Measurements from ENCODE around the gene ADAMTS18.

The ADAMTS18 gene

DNA sequence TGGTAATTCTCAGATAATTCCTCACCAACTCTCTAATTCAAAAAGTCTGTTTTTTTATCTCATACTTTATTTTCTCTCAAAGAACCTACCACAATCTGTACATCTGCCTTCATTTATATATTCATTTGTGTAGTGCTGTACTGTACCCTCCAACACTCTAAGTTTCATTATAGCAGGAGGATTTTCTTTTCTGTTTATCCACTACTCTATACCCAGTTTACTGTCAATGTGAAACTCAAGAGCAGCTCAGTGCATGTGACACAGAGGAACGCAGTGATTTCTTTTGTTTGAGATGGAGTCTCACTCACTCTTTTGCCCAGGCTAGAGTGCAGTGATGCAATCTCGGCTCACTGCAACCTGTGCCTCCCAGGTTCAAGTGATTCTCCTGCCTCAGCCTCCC lies 117.8 kb downstream of the ADAMTS18 start:
- H3K36me3 ChIP-seq (replicated peaks) = no peaks in the 10 kb centered on the region
- H3K4me1 ChIP-seq = no peaks in the 10 kb centered on the region
- no peaks in the 10 kb centered on the region for H3K27me3 ChIP-seq (ENCODE audit: low read depth)
- in situ Hi-C loops (cut with MboI; ENCODE audit: low sequenced_read_pairs) = no loop called here
- no peak overlapping the region for H3K4me3 ChIP-seq
- no peak for DNase-seq (ENCODE audit: low spot score in 2 of 2)
- no peaks in the 10 kb centered on the region for H3K9me3 ChIP-seq

DNA sequence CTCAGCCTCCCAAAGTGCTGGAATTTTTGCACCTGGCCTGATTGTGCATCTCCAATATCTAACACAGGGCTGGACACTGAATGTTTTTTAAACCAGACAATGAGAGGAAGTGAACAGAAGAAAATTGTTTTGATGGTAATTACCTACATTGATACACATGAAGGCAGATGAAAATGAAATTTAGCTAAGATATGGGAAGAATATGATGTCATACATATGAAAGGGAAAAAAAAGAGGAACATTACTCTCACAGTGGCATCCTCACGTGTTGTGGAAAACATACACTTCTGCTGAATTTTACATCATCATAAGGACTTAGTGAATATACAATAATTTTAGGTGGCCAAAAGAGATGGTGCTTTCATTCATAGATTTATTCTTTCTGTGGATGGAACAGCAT lies 124.0 kb downstream of the ADAMTS18 start:
- no peak for DNase-seq (ENCODE audit: low spot score in 2 of 2)
- in situ Hi-C loops (cut with MboI; ENCODE audit: low sequenced_read_pairs) = no loop called here
- no peaks in the 10 kb centered on the region for H3K36me3 ChIP-seq (replicated peaks)
- no peaks in the 10 kb centered on the region for H3K4me1 ChIP-seq
- no peaks in the 10 kb centered on the region for H3K27me3 ChIP-seq (ENCODE audit: low read depth)
- H3K4me3 ChIP-seq = no peak overlapping the region
- H3K9me3 ChIP-seq = no peaks in the 10 kb centered on the region

DNA sequence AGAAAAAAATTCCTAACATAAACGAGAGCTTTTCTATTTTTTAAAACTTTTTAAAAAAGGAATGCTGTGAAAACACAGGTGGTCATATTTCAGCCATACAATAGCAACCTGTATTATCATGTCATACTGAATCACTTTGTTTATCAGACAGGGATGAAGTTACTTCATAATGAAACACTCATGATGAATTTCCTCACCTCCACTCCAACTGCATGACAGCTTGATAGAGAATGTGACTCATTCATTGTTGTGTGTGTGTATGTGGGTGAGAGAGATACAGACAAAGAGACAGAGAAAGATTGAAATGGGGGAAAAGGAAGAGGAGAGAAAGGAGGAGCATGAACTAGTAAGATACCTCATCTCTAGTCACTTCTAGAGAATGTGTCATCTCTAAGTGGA lies 126.7 kb downstream of the ADAMTS18 start:
- Histone ChIP-seq H3K27me3 (ENCODE audit: low read depth) (no peaks in the 10 kb centered on the region), H3K9me3 (no peaks in the 10 kb centered on the region), H3K4me3 (no peak overlapping the region), H3K36me3 (replicated peaks) (no peaks in the 10 kb centered on the region), H3K4me1 (no peaks in the 10 kb centered on the region)
- no peak for DNase-seq (ENCODE audit: low spot score in 2 of 2)
- in situ Hi-C loops (cut with MboI; ENCODE audit: low sequenced_read_pairs) = no loop called here

DNA sequence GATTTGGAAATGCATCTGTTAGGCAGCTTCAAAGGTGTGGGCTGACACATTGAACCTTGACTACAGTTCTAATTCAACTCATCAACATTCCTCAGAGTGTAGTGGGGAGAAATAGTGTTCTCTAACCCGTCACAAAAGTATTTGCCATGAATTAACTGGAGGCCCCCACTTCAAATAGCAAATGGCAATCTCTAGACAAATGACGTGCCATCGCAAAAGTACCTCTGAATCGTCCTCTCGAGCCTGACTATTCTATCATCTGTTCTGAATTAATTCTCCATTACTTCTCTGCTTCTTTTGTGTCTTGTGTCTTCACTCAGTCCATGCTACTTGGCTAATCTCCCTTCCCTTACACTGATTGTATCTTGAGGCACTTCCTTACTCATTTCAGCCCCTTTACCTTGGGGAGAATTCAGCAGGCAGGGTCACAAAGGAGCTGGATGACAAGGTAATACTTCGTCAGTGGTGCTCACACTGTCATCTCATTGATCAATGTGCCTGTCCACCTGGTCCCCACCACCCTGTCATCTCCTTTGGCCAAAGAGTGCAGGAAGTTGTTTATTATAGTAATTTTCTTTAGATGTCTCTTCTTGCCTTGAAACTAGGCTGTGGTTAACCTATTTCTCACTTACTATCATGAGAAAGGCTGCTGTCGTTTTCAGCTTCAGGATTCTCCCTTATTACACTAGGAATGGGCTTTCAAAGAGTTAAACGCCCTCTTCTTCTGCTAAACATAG lies 127.2 kb downstream of the ADAMTS18 start:
- Histone ChIP-seq H3K4me3 (no peak overlapping the region), H3K36me3 (replicated peaks) (no peaks in the 10 kb centered on the region), H3K4me1 (no peaks in the 10 kb centered on the region), H3K27me3 (ENCODE audit: low read depth) (no peaks in the 10 kb centered on the region), H3K9me3 (no peaks in the 10 kb centered on the region)
- no peak for DNase-seq (ENCODE audit: low spot score in 2 of 2)
- in situ Hi-C loops (cut with MboI; ENCODE audit: low sequenced_read_pairs) = no loop called here

DNA sequence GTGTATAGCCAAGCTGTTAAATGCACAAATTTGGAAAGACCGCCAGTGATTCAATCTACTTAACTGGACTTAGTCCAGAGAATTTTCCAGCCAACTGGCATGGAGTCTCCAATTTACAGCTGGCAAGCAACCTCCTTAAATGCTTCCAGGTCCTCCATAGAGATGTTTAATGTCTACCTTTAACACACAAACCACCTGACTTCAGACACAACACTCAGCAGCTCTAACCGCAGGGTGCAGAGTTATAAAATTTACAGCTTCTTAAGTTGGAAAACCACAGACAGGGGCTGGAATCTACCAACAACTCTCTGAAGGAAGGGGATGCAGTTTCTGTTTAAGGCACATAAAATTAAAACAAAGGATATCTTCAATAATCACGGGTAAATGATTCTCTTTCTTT lies 128.8 kb downstream of the ADAMTS18 start:
- no peak for DNase-seq (ENCODE audit: low spot score in 2 of 2)
- in situ Hi-C loops (cut with MboI; ENCODE audit: low sequenced_read_pairs) = no loop called here

DNA sequence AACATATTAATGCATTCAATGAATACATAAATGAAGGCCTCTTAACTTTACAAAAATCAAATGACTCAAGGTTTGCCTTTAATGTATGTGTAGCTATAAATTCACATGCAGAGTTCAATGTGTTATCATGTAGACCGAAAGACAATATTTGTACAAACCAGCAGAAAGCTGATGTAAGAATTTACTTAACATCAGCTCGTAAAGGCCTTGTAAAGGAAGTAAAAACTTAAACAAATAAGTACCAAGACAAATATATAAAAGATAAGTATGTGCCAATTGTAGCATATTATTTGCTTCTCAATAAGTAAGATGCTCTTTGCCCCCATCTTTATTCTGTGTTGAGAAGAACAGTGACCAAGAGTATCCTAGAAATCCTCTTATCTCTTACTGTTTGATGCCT lies 130.0 kb downstream of the ADAMTS18 start:
- Histone ChIP-seq H3K4me1 (no peaks in the 10 kb centered on the region), H3K4me3 (no peak overlapping the region), H3K36me3 (replicated peaks) (no peaks in the 10 kb centered on the region), H3K27me3 (ENCODE audit: low read depth) (no peaks in the 10 kb centered on the region), H3K9me3 (no peaks in the 10 kb centered on the region)
- in situ Hi-C loops (cut with MboI; ENCODE audit: low sequenced_read_pairs) = no loop called here
- DNase-seq (ENCODE audit: low spot score in 2 of 2) = no peak

More for the DNA sequence above, 128.8 kb downstream of the ADAMTS18 start:
- Histone ChIP-seq H3K9me3 (no peaks in the 10 kb centered on the region), H3K4me1 (no peaks in the 10 kb centered on the region), H3K4me3 (no peak overlapping the region), H3K36me3 (replicated peaks) (no peaks in the 10 kb centered on the region), H3K27me3 (ENCODE audit: low read depth) (no peaks in the 10 kb centered on the region)

DNA sequence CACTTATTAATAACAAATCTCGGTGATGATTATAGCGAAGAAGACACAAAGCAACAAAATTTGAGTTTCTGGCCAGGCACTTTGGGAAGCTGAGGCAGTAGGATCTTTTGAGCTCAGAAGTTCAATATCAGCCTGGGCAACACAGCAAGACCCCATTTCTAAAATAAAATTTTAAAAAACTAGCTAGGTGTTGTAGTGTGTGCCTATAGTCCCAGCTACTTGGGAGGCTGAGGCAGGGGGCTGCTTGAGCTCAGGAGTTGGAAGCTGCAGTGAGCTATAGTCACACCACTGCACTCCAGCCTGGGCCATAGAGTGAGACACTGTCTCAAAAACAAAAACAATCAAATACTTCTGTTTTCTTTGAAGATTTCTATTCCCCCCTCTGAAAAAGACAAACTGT lies 130.7 kb downstream of the ADAMTS18 start:
- H3K9me3 ChIP-seq = no peaks in the 10 kb centered on the region
- H3K36me3 ChIP-seq (replicated peaks) = no peaks in the 10 kb centered on the region
- H3K4me3 ChIP-seq = no peak overlapping the region
- no peaks in the 10 kb centered on the region for H3K27me3 ChIP-seq (ENCODE audit: low read depth)
- in situ Hi-C loops (cut with MboI; ENCODE audit: low sequenced_read_pairs) = no loop called here
- DNase-seq (ENCODE audit: low spot score in 2 of 2) = no peak
- no peaks in the 10 kb centered on the region for H3K4me1 ChIP-seq

DNA sequence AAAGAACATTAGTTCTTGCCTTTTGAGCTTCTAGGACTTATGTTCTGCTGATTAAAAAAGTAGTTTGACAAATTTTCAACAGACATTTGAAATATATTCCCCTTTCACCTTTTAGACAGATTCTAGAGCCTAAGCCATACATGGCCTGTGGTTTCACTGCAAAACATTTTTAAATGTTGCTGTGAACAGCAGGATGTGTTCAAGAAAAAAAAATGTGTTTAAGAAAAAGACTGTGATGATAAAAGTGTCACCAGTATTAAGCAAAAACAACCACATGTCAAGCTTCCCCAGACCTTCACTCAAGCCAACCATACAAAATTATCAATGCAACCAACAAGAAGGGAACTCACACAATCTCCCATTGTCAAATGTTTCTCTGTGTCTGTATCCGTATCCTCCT lies 132.2 kb downstream of the ADAMTS18 start:
- H3K9me3 ChIP-seq = no peaks in the 10 kb centered on the region
- in situ Hi-C loops (cut with MboI; ENCODE audit: low sequenced_read_pairs) = no loop called here
- H3K4me3 ChIP-seq = no peak overlapping the region
- H3K27me3 ChIP-seq (ENCODE audit: low read depth) = no peaks in the 10 kb centered on the region
- no peaks in the 10 kb centered on the region for H3K36me3 ChIP-seq (replicated peaks)
- no peaks in the 10 kb centered on the region for H3K4me1 ChIP-seq
- no peak for DNase-seq (ENCODE audit: low spot score in 2 of 2)

DNA sequence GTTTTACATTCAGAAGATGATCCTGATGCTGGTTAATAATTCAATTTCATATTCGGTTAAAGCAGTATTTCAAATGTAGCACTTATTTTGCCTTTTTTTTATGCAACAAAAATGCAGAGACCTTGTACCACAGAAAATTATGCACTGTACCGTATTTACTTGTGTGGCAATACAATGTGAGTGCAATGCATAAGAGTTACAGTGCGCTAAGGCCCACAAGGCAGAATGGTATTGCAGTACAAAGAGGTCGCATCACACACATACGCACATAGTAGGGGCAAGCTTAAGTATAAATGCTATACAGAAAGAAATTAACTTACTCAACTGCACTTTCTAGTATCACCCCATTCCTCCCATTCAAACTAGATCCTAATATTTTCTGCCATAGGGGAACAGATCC lies 132.6 kb downstream of the ADAMTS18 start:
- no peaks in the 10 kb centered on the region for H3K27me3 ChIP-seq (ENCODE audit: low read depth)
- H3K4me3 ChIP-seq = no peak overlapping the region
- H3K36me3 ChIP-seq (replicated peaks) = no peaks in the 10 kb centered on the region
- in situ Hi-C loops (cut with MboI; ENCODE audit: low sequenced_read_pairs) = no loop called here
- DNase-seq (ENCODE audit: low spot score in 2 of 2) = no peak
- no peaks in the 10 kb centered on the region for H3K9me3 ChIP-seq
- H3K4me1 ChIP-seq = no peaks in the 10 kb centered on the region

DNA sequence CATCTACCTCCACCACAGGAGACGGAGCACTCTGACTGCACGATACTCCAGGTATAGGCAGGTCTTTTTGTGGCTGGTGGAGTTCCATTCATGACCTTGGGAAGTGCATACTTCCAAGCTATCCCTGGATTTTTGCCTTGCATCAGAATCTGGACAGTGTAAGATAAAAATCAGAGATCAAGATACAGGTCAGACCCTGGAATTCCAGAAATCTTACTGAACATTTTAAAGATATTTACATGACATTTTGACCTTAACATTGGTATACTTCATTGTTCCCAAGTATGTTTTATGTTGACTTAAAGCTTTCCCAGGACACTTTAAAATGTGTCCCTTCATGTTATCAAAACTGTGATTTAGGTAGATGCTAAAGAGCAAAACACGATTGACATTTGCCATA lies 134.6 kb downstream of the ADAMTS18 start:
- in situ Hi-C loops (cut with MboI; ENCODE audit: low sequenced_read_pairs) = no loop called here
- no peaks in the 10 kb centered on the region for H3K4me1 ChIP-seq

DNA sequence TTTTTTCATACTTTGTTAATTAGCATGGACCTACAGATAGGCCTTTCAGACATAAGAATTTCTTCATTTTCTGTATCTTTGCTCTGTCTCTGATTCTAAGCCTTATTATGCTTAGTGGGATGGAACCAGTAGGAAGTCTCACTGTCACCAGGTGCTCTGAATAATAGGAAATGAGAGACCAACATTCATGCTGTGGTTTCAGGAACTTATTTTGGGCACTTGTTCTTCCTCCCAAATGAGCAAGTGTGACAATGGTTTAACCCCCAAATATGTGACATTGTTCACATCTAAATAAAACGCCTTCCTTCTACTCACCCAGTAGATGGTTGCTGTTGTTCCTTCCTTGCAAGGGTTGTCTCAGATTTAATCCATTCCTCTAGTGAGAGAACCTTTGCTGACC lies 135.4 kb downstream of the ADAMTS18 start:
- H3K4me3 ChIP-seq = no peak overlapping the region
- DNase-seq (ENCODE audit: low spot score in 2 of 2) = no peak
- in situ Hi-C loops (cut with MboI; ENCODE audit: low sequenced_read_pairs) = no loop called here
- no peaks in the 10 kb centered on the region for H3K27me3 ChIP-seq (ENCODE audit: low read depth)
- H3K4me1 ChIP-seq = no peaks in the 10 kb centered on the region
- H3K36me3 ChIP-seq (replicated peaks) = no peaks in the 10 kb centered on the region
- no peaks in the 10 kb centered on the region for H3K9me3 ChIP-seq

More for the DNA sequence above, 134.6 kb downstream of the ADAMTS18 start:
- no peaks in the 10 kb centered on the region for H3K27me3 ChIP-seq (ENCODE audit: low read depth)
- no peaks in the 10 kb centered on the region for H3K36me3 ChIP-seq (replicated peaks)
- no peak for DNase-seq (ENCODE audit: low spot score in 2 of 2)
- no peak overlapping the region for H3K4me3 ChIP-seq
- H3K9me3 ChIP-seq = no peaks in the 10 kb centered on the region

DNA sequence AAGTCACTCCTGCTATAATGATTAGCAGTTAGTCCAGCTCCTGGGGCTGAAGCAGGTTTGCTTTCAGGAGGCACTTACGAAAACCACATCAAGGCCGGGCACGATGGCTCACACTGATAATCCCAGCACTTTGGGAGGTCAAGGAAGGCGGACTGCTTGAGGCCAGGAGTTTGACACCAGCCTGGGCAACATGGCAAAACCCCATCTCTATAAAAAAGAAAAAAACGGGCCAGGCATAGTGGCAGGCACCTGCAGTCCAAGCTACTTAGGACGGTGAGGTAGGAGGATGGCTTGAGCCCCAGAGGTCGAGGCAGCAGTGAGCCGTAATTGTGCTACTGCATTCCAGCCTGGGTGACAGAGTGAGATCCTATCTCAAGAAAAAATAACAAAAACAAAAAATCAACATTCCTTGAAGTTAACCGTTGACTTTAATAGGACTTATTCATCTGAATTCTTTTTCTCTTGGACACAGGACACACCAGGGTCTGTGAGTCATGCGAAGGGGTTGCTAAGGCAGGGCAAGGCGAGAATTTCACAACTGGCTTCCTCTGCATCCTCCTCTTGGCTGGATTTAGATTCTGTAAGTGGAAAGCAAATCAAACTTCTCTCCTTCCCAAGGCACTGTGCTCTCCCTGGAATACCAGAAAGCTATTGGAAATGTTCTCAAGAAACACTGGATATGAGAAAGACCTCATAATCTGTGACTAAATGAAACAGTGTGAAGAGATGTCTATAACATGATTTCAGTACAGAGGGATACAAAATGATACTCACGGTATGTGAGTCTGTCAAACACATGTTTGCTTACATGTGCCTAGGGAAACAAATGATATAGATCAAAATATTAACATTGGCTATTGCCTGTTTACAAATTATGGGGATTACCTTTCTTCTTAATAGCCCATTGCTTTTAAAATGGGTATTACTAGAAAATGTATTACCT lies 136.1 kb downstream of the ADAMTS18 start:
- DNase-seq (ENCODE audit: low spot score in 2 of 2) = no peak
- in situ Hi-C loops (cut with MboI; ENCODE audit: low sequenced_read_pairs) = no loop called here
- no peaks in the 10 kb centered on the region for H3K27me3 ChIP-seq (ENCODE audit: low read depth)
- no peaks in the 10 kb centered on the region for H3K4me1 ChIP-seq
- H3K9me3 ChIP-seq = no peaks in the 10 kb centered on the region
- H3K4me3 ChIP-seq = no peak overlapping the region
- no peaks in the 10 kb centered on the region for H3K36me3 ChIP-seq (replicated peaks)

DNA sequence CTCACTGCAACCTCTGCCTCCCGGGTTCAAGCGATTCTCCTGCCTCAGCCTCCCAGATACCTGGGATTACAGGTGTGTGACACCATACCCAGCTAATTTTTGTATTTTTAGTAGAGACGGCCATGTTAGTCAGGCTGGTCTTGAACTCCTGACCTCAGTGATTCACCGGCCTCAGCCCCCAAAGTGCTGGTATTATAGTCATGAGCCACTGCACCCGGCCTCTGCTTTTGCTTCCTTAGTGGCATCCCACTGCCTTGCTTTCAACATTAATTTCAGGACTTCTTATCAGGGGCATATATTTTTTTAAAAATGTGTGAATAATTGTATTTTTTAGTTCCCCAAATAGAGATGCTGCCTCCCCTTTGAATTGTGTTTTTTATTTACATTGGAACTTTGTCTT lies 136.8 kb downstream of the ADAMTS18 start:
- in situ Hi-C loops (cut with MboI; ENCODE audit: low sequenced_read_pairs) = no loop called here
- DNase-seq (ENCODE audit: low spot score in 2 of 2) = no peak
- H3K4me3 ChIP-seq = no peak overlapping the region

DNA sequence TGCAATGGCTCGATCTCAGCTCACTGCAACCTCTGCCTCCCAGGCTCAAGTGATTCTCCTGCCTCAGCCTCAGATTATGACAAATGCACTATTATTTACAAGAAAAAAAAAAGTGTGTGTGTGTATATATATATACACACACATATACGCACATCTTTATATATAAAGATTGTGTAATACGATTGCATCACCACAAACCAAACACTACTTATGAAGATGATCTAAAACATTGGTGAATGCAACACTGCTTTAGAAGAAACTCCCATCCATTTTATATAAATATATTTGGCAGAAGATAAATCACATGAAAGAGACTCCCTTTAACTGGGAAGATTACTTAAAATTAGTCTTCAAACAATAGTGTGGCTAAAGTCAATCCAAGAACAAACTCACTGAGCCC lies 138.9 kb downstream of the ADAMTS18 start:
- in situ Hi-C loops (cut with MboI; ENCODE audit: low sequenced_read_pairs) = no loop called here
- DNase-seq (ENCODE audit: low spot score in 2 of 2) = no peak
- Histone ChIP-seq H3K27me3 (ENCODE audit: low read depth) (no peaks in the 10 kb centered on the region), H3K36me3 (replicated peaks) (no peaks in the 10 kb centered on the region), H3K4me1 (no peaks in the 10 kb centered on the region), H3K4me3 (no peak overlapping the region), H3K9me3 (no peaks in the 10 kb centered on the region)

More for the DNA sequence above, 136.8 kb downstream of the ADAMTS18 start:
- H3K4me1 ChIP-seq = no peaks in the 10 kb centered on the region
- no peaks in the 10 kb centered on the region for H3K27me3 ChIP-seq (ENCODE audit: low read depth)
- no peaks in the 10 kb centered on the region for H3K9me3 ChIP-seq
- no peaks in the 10 kb centered on the region for H3K36me3 ChIP-seq (replicated peaks)

All from HAP-1 (cell line).